ENCODE data around the gene PSMG4.
A peak's percentile ranks its signal among the peaks of the same experiment; 100 is the strongest.

Gene PSMG4

DNA sequence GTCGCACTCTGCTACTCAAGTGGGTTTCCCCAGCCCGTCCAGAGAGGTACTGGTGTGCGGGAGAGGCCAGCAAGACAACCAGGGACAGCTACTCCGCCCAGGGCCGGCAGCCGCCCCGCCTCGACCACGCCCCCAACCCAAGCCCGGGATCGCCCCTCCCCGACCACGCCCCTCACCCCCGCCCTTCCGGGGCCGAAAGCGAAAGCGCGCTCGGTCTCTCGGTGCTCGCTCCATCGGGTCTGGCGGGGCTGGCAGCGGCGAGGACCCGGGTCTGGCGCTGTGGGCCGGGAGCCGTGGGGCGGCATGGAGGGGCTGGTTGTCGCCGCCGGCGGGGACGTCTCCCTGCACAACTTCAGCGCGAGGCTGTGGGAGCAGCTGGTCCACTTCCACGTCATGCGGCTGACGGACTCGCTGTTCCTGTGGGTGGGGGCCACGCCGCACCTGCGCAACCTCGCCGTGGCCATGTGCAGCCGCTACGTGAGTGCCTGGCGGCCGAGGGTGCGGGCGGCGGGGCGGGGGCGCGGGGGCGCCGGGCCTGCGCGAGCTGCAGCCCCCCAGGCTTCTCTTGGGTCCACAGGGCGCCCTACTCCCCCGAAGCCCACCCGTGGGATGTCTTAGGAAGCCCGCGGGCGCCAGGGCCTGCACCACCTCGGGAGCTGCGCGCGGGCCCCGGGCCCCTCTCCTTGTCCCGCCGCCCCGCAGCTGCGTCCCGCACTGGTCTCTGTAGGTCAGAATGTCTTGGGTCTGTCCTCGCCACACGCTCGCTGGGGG is at the start of gene PSMG4 (continued):
- TF ChIP-seq, protein P1, sequence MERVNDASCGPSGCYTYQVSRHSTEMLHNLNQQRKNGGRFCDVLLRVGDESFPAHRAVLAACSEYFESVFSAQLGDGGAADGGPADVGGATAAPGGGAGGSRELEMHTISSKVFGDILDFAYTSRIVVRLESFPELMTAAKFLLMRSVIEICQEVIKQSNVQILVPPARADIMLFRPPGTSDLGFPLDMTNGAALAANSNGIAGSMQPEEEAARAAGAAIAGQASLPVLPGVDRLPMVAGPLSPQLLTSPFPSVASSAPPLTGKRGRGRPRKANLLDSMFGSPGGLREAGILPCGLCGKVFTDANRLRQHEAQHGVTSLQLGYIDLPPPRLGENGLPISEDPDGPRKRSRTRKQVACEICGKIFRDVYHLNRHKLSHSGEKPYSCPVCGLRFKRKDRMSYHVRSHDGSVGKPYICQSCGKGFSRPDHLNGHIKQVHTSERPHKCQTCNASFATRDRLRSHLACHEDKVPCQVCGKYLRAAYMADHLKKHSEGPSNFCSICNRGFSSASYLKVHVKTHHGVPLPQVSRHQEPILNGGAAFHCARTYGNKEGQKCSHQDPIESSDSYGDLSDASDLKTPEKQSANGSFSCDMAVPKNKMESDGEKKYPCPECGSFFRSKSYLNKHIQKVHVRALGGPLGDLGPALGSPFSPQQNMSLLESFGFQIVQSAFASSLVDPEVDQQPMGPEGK (tag by site-specific recombination; IDR thresholded peaks at IDR 0.05): peak; percentile 89
- TF ChIP-seq, protein P2, sequence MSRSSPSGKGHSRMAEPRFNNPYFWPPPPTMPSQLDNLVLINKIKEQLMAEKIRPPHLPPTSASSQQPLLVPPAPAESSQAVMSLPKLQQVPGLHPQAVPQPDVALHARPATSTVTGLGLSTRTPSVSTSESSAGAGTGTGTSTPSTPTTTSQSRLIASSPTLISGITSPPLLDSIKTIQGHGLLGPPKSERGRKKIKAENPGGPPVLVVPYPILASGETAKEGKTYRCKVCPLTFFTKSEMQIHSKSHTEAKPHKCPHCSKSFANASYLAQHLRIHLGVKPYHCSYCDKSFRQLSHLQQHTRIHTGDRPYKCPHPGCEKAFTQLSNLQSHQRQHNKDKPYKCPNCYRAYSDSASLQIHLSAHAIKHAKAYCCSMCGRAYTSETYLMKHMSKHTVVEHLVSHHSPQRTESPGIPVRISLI (tag by site-specific recombination; IDR thresholded peaks at IDR 0.05): no peak
- TF ChIP-seq ZNF561 (tag by site-specific recombination; IDR thresholded peaks at IDR 0.05; ENCODE audit: borderline replicate concordance) (0 out of 2 replicates have a peak, but pooled peaks have one; percentile 27), HOXD13 (CRISPR knock-in tag; IDR thresholded peaks at IDR 0.05; ENCODE audit: borderline replicate concordance) (0 out of 2 replicates have a peak, but pooled peaks have one; percentile 51), ZNF341 (tag by site-specific recombination; IDR thresholded peaks at IDR 0.05; ENCODE audit: low read depth) (peak; percentile 42; the same call in 1 of the 2 replicates), ZEB2 (tag by site-specific recombination; IDR thresholded peaks at IDR 0.05) (peak; percentile 67), ZNF544 (tag by site-specific recombination; IDR thresholded peaks at IDR 0.05) (no peak), ZNF629 (tag by site-specific recombination; IDR thresholded peaks at IDR 0.05) (peak; percentile 56), GLIS1 (tag by site-specific recombination; IDR thresholded peaks at IDR 0.05) (no peak), ZNF266 (tag by site-specific recombination; IDR thresholded peaks at IDR 0.05; ENCODE audit: low read depth) (no peak), KLF7 (tag by site-specific recombination; IDR thresholded peaks at IDR 0.05; ENCODE audit: borderline replicate concordance) (peak; percentile 84; the same call in 1 of the 2 replicates), ZNF426 (tag by site-specific recombination; IDR thresholded peaks at IDR 0.05) (no peak), ZNF169 (tag by site-specific recombination; IDR thresholded peaks at IDR 0.05) (no peak), ZNF837 (tag by site-specific recombination; IDR thresholded peaks at IDR 0.05) (no peak), ZNF324 (tag by site-specific recombination; IDR thresholded peaks at IDR 0.05) (peak; percentile 75; the same call in 1 of the 2 replicates), ZNF677 (tag by site-specific recombination; IDR thresholded peaks at IDR 0.05) (no peak), SP2 (tag by site-specific recombination; IDR thresholded peaks at IDR 0.05) (peak; percentile 48), KLF1 (tag by site-specific recombination; IDR thresholded peaks at IDR 0.05) (peak; percentile 97), ZNF121 (tag by site-specific recombination; IDR thresholded peaks at IDR 0.05) (no peak), ZBTB8A (tag by site-specific recombination; IDR thresholded peaks at IDR 0.05) (peak; percentile 47; the same call in 1 of the 2 replicates), ZNF239 (tag by site-specific recombination; IDR thresholded peaks at IDR 0.05) (no peak), PRDM1 (tag by site-specific recombination; IDR thresholded peaks at IDR 0.05) (peak; percentile 46; the same call in 1 of the 2 replicates)
- TF ChIP-seq, protein P3, sequence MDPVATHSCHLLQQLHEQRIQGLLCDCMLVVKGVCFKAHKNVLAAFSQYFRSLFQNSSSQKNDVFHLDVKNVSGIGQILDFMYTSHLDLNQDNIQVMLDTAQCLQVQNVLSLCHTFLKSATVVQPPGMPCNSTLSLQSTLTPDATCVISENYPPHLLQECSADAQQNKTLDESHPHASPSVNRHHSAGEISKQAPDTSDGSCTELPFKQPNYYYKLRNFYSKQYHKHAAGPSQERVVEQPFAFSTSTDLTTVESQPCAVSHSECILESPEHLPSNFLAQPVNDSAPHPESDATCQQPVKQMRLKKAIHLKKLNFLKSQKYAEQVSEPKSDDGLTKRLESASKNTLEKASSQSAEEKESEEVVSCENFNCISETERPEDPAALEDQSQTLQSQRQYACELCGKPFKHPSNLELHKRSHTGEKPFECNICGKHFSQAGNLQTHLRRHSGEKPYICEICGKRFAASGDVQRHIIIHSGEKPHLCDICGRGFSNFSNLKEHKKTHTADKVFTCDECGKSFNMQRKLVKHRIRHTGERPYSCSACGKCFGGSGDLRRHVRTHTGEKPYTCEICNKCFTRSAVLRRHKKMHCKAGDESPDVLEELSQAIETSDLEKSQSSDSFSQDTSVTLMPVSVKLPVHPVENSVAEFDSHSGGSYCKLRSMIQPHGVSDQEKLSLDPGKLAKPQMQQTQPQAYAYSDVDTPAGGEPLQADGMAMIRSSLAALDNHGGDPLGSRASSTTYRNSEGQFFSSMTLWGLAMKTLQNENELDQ (tag by site-specific recombination; IDR thresholded peaks at IDR 0.05; ENCODE audit: low read depth): no peak
- TF ChIP-seq, protein P4, sequence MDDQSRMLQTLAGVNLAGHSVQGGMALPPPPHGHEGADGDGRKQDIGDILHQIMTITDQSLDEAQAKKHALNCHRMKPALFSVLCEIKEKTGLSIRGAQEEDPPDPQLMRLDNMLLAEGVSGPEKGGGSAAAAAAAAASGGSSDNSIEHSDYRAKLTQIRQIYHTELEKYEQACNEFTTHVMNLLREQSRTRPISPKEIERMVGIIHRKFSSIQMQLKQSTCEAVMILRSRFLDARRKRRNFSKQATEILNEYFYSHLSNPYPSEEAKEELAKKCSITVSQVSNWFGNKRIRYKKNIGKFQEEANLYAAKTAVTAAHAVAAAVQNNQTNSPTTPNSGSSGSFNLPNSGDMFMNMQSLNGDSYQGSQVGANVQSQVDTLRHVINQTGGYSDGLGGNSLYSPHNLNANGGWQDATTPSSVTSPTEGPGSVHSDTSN (CRISPR knock-in tag; IDR thresholded peaks at IDR 0.05): peak; percentile 89; the same call in 1 of the 2 replicates
- TF ChIP-seq, protein P5, sequence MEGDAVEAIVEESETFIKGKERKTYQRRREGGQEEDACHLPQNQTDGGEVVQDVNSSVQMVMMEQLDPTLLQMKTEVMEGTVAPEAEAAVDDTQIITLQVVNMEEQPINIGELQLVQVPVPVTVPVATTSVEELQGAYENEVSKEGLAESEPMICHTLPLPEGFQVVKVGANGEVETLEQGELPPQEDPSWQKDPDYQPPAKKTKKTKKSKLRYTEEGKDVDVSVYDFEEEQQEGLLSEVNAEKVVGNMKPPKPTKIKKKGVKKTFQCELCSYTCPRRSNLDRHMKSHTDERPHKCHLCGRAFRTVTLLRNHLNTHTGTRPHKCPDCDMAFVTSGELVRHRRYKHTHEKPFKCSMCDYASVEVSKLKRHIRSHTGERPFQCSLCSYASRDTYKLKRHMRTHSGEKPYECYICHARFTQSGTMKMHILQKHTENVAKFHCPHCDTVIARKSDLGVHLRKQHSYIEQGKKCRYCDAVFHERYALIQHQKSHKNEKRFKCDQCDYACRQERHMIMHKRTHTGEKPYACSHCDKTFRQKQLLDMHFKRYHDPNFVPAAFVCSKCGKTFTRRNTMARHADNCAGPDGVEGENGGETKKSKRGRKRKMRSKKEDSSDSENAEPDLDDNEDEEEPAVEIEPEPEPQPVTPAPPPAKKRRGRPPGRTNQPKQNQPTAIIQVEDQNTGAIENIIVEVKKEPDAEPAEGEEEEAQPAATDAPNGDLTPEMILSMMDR (tag by site-specific recombination; IDR thresholded peaks at IDR 0.05): 0 out of 2 replicates have a peak, but pooled peaks have one; percentile 12
- TF ChIP-seq, protein P6, sequence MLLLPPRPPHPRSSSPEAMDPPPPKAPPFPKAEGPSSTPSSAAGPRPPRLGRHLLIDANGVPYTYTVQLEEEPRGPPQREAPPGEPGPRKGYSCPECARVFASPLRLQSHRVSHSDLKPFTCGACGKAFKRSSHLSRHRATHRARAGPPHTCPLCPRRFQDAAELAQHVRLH (tag by site-specific recombination; IDR thresholded peaks at IDR 0.05): 0 out of 2 replicates have a peak, but pooled peaks have one; percentile 23
- TF ChIP-seq, protein P7, sequence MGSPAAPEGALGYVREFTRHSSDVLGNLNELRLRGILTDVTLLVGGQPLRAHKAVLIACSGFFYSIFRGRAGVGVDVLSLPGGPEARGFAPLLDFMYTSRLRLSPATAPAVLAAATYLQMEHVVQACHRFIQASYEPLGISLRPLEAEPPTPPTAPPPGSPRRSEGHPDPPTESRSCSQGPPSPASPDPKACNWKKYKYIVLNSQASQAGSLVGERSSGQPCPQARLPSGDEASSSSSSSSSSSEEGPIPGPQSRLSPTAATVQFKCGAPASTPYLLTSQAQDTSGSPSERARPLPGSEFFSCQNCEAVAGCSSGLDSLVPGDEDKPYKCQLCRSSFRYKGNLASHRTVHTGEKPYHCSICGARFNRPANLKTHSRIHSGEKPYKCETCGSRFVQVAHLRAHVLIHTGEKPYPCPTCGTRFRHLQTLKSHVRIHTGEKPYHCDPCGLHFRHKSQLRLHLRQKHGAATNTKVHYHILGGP (tag by site-specific recombination; IDR thresholded peaks at IDR 0.05): peak; percentile 19; the same call in 1 of the 2 replicates

Data from HEK293 (cell line).